Cardiac muscle cell (in vitro differentiated cells and primary cell): Measurements from ENCODE around the gene SMARCAD1. TPM values are rescaled to one million over a fixed set of nuclear protein-coding genes. Genes with fewer than 3 reads are reported as not detected.

Experiments
- DNase-seq, 2 donors: peaks; one replicate each; pipeline versions ENCODE4 v3.0.0 to v3.0.0-alpha.2; 2010 to 2017; ENCODE audit warnings: low read depth in 1 of 2, low spot score in 1 of 2
- H3K27ac ChIP-seq: fragments of 200-600 bp; sonication (generic); 2 replicates; pipeline ENCODE4 v1.5.1; 2016
- H3K27me3 ChIP-seq: fragments of 200-600 bp; sonication (generic); 2 replicates; pipeline ENCODE4 v1.6.0; 2016; ENCODE audit warnings: control low read depth
- H3K36me3 ChIP-seq: fragments of 200-600 bp; sonication (generic); 2 replicates; pipeline ENCODE4 v1.5.1; 2016; ENCODE audit warnings: control low read depth
- H3K4me1 ChIP-seq: fragments of 200-600 bp; sonication (generic); 2 replicates; pipeline ENCODE4 v1.8.1; 2017; ENCODE audit warnings: low read depth, mild to moderate bottlenecking, mixed run types
- H3K4me3 ChIP-seq: fragments of 200-600 bp; sonication (generic); 2 replicates; pipeline ENCODE4 v1.5.1; 2016; ENCODE audit warnings: mild to moderate bottlenecking
- H3K9me3 ChIP-seq: fragments of 200-600 bp; sonication (generic); 2 replicates; pipeline ENCODE4 v1.5.1; 2017; ENCODE audit warnings: low read depth, mild to moderate bottlenecking, control low read depth
- polyA plus RNA-seq: library from polyadenylated mRNA; unstranded; fragments of >200 nt; fragmentation: Nextera tagmentation; extraction: Ambion mirVana; gene quantifications from 2 replicates; pipeline ENCODE4 v1.2.1, GENCODE V29; 2016
- total RNA-seq: library from RNA; depleted of rRNA; stranded (reverse); fragments of >200 nt; gene quantifications from 2 replicates; pipeline ENCODE4 v1.2.3, GENCODE V29; 2016
- TF ChIP-seq, protein P1 (sequence below): IDR thresholded peaks from 2 replicates; pipeline ENCODE4 v1.5.1; 2012; ENCODE audit warnings: low read depth, mild to moderate bottlenecking, low read length

Gene SMARCAD1
- total and polyA plus RNA-seq, 2 experiments from 2014 or later, result 19.4 to 20.6 TPM

- H3K36me3 ChIP-seq, result peaks cover 47% of the 10 kb centered on the region
These were observed 7.1 kb downstream of the SMARCAD1 start for GRCh38 chr4:94214703-94215319.

DNA sequence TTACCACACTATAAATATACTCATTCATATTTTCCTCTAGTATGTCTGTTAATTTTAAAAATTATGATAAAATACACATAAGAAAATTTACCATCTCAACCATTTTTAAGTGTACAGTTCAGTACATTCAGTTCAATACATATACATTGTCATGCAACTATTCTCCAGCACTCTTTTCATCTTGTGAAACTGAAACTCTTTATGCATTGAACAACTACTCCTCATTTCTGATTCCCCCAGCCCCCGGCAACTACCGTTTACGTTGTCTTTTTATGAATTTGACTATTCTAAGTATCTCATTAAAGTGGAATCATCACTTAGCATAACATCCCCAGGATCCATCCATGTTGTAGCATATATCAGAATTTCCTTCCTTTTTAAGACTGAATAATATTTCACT, 8.7 kb downstream of the SMARCAD1 start:
- Histone ChIP-seq H3K36me3 (peaks cover 45% of the 10 kb centered on the region), H3K27me3 (no peaks in the 10 kb centered on the region), H3K4me1 (no peaks in the 10 kb centered on the region), H3K4me3 (no peak overlapping the region), H3K27ac (no peak overlapping the region), H3K9me3 (no peaks in the 10 kb centered on the region)
- no peak for DNase-seq
- TF ChIP-seq, protein P1, sequence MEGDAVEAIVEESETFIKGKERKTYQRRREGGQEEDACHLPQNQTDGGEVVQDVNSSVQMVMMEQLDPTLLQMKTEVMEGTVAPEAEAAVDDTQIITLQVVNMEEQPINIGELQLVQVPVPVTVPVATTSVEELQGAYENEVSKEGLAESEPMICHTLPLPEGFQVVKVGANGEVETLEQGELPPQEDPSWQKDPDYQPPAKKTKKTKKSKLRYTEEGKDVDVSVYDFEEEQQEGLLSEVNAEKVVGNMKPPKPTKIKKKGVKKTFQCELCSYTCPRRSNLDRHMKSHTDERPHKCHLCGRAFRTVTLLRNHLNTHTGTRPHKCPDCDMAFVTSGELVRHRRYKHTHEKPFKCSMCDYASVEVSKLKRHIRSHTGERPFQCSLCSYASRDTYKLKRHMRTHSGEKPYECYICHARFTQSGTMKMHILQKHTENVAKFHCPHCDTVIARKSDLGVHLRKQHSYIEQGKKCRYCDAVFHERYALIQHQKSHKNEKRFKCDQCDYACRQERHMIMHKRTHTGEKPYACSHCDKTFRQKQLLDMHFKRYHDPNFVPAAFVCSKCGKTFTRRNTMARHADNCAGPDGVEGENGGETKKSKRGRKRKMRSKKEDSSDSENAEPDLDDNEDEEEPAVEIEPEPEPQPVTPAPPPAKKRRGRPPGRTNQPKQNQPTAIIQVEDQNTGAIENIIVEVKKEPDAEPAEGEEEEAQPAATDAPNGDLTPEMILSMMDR, result no peak

More at GRCh38 chr4:94214703-94215319, 7.1 kb downstream of the SMARCAD1 start:
- Histone ChIP-seq H3K27me3 (no peaks in the 10 kb centered on the region), H3K9me3 (no peaks in the 10 kb centered on the region), H3K27ac (no peak overlapping the region), H3K4me1 (no peaks in the 10 kb centered on the region), H3K4me3 (no peak overlapping the region)
- no peak for DNase-seq
- TF ChIP-seq, protein P1, result no peak

- TF ChIP-seq, protein P1, result no peak
- peaks cover 25% of the 10 kb centered on the region for H3K36me3 ChIP-seq
These were observed 11.7 kb downstream of the SMARCAD1 start for GRCh38 chr4:94219402-94219801.

DNA sequence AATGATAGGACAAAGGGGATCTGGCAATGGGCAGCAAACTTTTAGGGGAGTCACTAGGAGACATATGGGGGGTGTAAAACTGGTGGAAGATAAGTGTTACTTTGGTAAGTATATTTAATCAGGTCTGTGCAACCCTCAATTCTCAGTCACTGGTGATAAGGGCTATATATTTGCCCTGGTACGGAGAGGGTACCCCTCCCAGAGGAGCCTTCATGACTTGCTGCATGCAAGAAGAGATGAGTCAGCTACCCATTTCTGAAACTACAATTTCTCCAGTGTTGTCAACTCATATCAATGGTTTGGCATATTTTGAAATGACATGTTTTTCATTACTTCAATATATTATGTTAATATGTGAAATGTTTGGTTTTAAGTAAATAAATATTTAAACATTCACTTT, 14.3 kb downstream of the SMARCAD1 start:
- TF ChIP-seq, protein P1, result no peak
- Histone ChIP-seq H3K4me1 (no peaks in the 10 kb centered on the region), H3K27ac (no peak overlapping the region), H3K9me3 (no peaks in the 10 kb centered on the region), H3K36me3 (peaks cover 11% of the 10 kb centered on the region), H3K4me3 (no peak overlapping the region), H3K27me3 (no peaks in the 10 kb centered on the region)
- DNase-seq, result no peak

More at GRCh38 chr4:94219402-94219801, 11.7 kb downstream of the SMARCAD1 start:
- Histone ChIP-seq H3K27ac (no peak overlapping the region), H3K27me3 (no peaks in the 10 kb centered on the region), H3K9me3 (no peaks in the 10 kb centered on the region), H3K4me3 (no peak overlapping the region), H3K4me1 (no peaks in the 10 kb centered on the region)
- DNase-seq, result no peak

- Histone ChIP-seq H3K27ac (no peak overlapping the region), H3K27me3 (no peaks in the 10 kb centered on the region), H3K4me3 (no peak overlapping the region), H3K36me3 (peaks cover 5% of the 10 kb centered on the region), H3K4me1 (peaks cover 6% of the 10 kb centered on the region), H3K9me3 (no peaks in the 10 kb centered on the region)
- TF ChIP-seq, protein P1, result no peak
- no peak for DNase-seq
These were observed 17.8 kb downstream of the SMARCAD1 start for GRCh38 chr4:94225449-94225848.
